HCT116 (cell line): ENCODE results near the gene DPF3. TPM values are rescaled to one million over a fixed set of nuclear protein-coding genes. Genes with fewer than 3 reads are reported as not detected.

ENCODE experiments used
- ATAC-seq: fragments of 200-7000 bp; cut with Tn5 transposase; 2 replicates; pipeline ENCODE4 v1.9.1; 2020; ENCODE audit warnings: mild to moderate bottlenecking, moderate library complexity
- BruUV-seq: library from RNA; stranded (reverse); fragments of 400-500 nt; replicated peaks from 2 replicates; lab custom pipeline; 2021; lab: Mats Ljungman, UMichigan
- CTCF ChIA-PET: fragments of 300-600 bp; sonication (Branson Sonifier 250); formaldehyde crosslinking; loops from one replicate; lab custom pipeline; 2021; ENCODE audit warnings: antibody characterized with exemption; lab: Charles Lee
- POLR2A ChIA-PET: fragments of 300-600, 350-600 bp; sonication (Branson Sonifier 250); formaldehyde crosslinking; loops from one replicate; lab custom pipeline; 2021; ENCODE audit warnings: antibody characterized with exemption; lab: Charles Lee
- RAD21 ChIA-PET, 2 experiments: fragments of 300-600 bp; sonication (Branson Sonifier 250); formaldehyde crosslinking; loops; one replicate each; lab custom pipeline; 2023; ENCODE audit warnings: low total read pairs in 2 of 2; ENCODE audit not compliant: uncharacterized antibody in 2 of 2, unreplicated experiment in 2 of 2, low non-redundant PET in 1 of 2; lab: Charles Lee
- DNase-seq: peaks from one replicate; pipeline ENCODE4 v3.0.0-alpha.2; 2010; ENCODE audit warnings: low read depth, low spot score
- H2AFZ ChIP-seq: fragments of 200-600 bp; shearing (Covaris generic), sonication (generic); 2 replicates; pipeline ENCODE4 v1.6.1; 2017; ENCODE audit warnings: low read depth, mixed run types, mixed read lengths, antibody characterized with exemption, low read length; ENCODE audit not compliant: poor library complexity, severe bottlenecking
- H3K27ac ChIP-seq: 2 replicates; pipeline ENCODE4 v1.5.1; 2012; ENCODE audit warnings: low read depth, low read length
- H3K27me3 ChIP-seq: fragments of 200-600 bp; sonication (generic); 2 replicates; pipeline ENCODE4 v1.6.1; 2016; ENCODE audit warnings: mixed run types, low read length, mixed read lengths; ENCODE audit not compliant: insufficient read depth
- H3K36me3 ChIP-seq, 2 experiments: fragments of 200-500 bp in 1 of 2; fragments of 200-600 bp in 1 of 2; sonication (Bioruptor generic) in 1 of 2; sonication (generic) in 1 of 2; 2 replicates each; pipeline versions ENCODE4 v1.5.1 to v1.6.1; 2014 to 2016; ENCODE audit warnings: low read length in 2 of 2, inconsistent platforms in 1 of 2, mixed read lengths in 1 of 2, mixed run types in 1 of 2; ENCODE audit not compliant: insufficient read depth in 2 of 2, control insufficient read depth in 1 of 2
- H3K4me1 ChIP-seq, 2 experiments: fragments of 200-600 bp in 1 of 2; sonication (generic) in 1 of 2; 2 replicates each; pipeline versions ENCODE4 v1.5.1 to v1.6.1; 2012 to 2017; ENCODE audit warnings: low read length in 2 of 2, inconsistent platforms in 1 of 2, mild to moderate bottlenecking in 1 of 2, mixed read lengths in 1 of 2, mixed run types in 1 of 2, moderate library complexity in 1 of 2; ENCODE audit not compliant: insufficient read depth in 2 of 2, control insufficient read depth in 1 of 2
- H3K4me2 ChIP-seq: fragments of 200-600 bp; sonication (generic); 2 replicates; pipeline ENCODE4 v1.6.1; 2017; ENCODE audit warnings: mixed run types, low read length, mixed read lengths
- H3K4me3 ChIP-seq, 2 experiments: fragments of 200-600 bp in 1 of 2; sonication (generic) in 1 of 2; replicated peaks in 1 of 2; 2 replicates each; pipeline ENCODE4 v1.5.1; 2011 to 2016; ENCODE audit warnings: low read length in 2 of 2, control low read depth in 1 of 2, low read depth in 1 of 2, mild to moderate bottlenecking in 1 of 2, mixed read lengths in 1 of 2, mixed run types in 1 of 2
- H3K79me2 ChIP-seq: fragments of 200-600 bp; sonication (generic); 2 replicates; pipeline ENCODE4 v1.6.1; 2017; ENCODE audit warnings: mild to moderate bottlenecking, mixed run types, low read length, moderate library complexity, mixed read lengths; ENCODE audit not compliant: insufficient read depth
- H3K9ac ChIP-seq: fragments of 200-600 bp; sonication (generic); 2 replicates; pipeline ENCODE4 v1.6.1; 2016; ENCODE audit warnings: low read length, mixed read lengths
- H3K9me2 ChIP-seq: fragments of 200-600 bp; sonication (generic), shearing (Covaris generic); 2 replicates; pipeline ENCODE4 v1.6.1; 2017; ENCODE audit warnings: mixed run types, mild to moderate bottlenecking, moderate library complexity; ENCODE audit not compliant: insufficient read depth
- H3K9me3 ChIP-seq, 2 experiments: fragments of 200-500 bp in 1 of 2; fragments of 200-600 bp in 1 of 2; sonication (Bioruptor generic) in 1 of 2; sonication (generic) in 1 of 2; 2 replicates each; pipeline ENCODE4 v1.6.1; 2014 to 2017; ENCODE audit warnings: low read length in 2 of 2, mixed read lengths in 2 of 2, inconsistent platforms in 1 of 2, low read depth in 1 of 2, mild to moderate bottlenecking in 1 of 2, mixed run types in 1 of 2, moderate library complexity in 1 of 2; ENCODE audit not compliant: control insufficient read depth in 1 of 2, insufficient read depth in 1 of 2
- H4K20me1 ChIP-seq: fragments of 200-600 bp; sonication (generic), shearing (Covaris generic); 2 replicates; pipeline ENCODE4 v1.6.1; 2017; ENCODE audit warnings: mixed run types, mild to moderate bottlenecking, moderate library complexity; ENCODE audit not compliant: insufficient read depth
- CBX3 ChIP-seq: IDR thresholded peaks from 2 replicates; pipeline ENCODE4 v1.6.1; 2012; ENCODE audit warnings: low read depth
- EGR1 ChIP-seq: IDR thresholded peaks from 2 replicates; pipeline ENCODE4 v1.6.1; 2012; ENCODE audit warnings: low read depth
- EZH2 ChIP-seq: fragments of 200-600 bp; sonication (generic); IDR thresholded peaks from 2 replicates; pipeline ENCODE4 v1.6.1; 2017; ENCODE audit warnings: antibody characterized with exemption, mixed run types
- FOSL1 ChIP-seq: IDR thresholded peaks from 2 replicates; pipeline ENCODE4 v1.6.1; 2012; ENCODE audit warnings: low read depth
- JUND ChIP-seq: IDR thresholded peaks from 2 replicates; pipeline ENCODE4 v1.6.1; 2012
- POLR2A ChIP-seq: IDR thresholded peaks from 2 replicates; pipeline ENCODE4 v1.7.0; 2011; ENCODE audit warnings: borderline replicate concordance; ENCODE audit not compliant: insufficient read depth, insufficient read length; ENCODE audit errors: extremely low read depth
- POLR2AphosphoS5 ChIP-seq: IDR thresholded peaks from 2 replicates; pipeline ENCODE4 v1.6.1; 2011; ENCODE audit warnings: mild to moderate bottlenecking, low read depth, low read length, moderate library complexity
- SIN3A ChIP-seq: IDR thresholded peaks from 2 replicates; pipeline ENCODE4 v1.6.1; 2012; ENCODE audit warnings: low read depth
- SP1 ChIP-seq: IDR thresholded peaks from 2 replicates; pipeline ENCODE4 v1.6.1; 2012; ENCODE audit warnings: low read depth
- SRF ChIP-seq: IDR thresholded peaks from 2 replicates; pipeline ENCODE4 v1.6.1; 2012; ENCODE audit warnings: low read depth
- intact Hi-C: fragments of 100-400 bp; cut with micrococcal nuclease; formaldehyde crosslinking; loops from 2 replicates; pipeline ENCODE4 v1.10.0; 2022
- total RNA-seq: library from RNA; stranded (reverse); gene quantifications from one replicate; pipeline ENCODE4 v1.2.1, GENCODE V29; 2021; ENCODE audit not compliant: unreplicated experiment
- TF ChIP-seq, protein P1 (sequence below): IDR thresholded peaks from 2 replicates; pipeline ENCODE4 v1.6.1; 2012
- TF ChIP-seq, protein P2 (sequence below), 3 experiments: fragments of 200-600 bp in 1 of 3; sonication (generic) in 1 of 3; IDR thresholded peaks in 2 of 3; conservative IDR thresholded peaks in 1 of 3; 2 replicates each; pipeline ENCODE4 v1.5.1; 2012 to 2017; ENCODE audit warnings: low read depth in 2 of 3, low read length in 2 of 3, antibody characterized with exemption in 1 of 3, borderline replicate concordance in 1 of 3, control low read depth in 1 of 3, mild to moderate bottlenecking in 1 of 3, mixed read lengths in 1 of 3, mixed run types in 1 of 3, moderate library complexity in 1 of 3; ENCODE audit not compliant: insufficient read depth in 1 of 3
- TF ChIP-seq, protein P3 (sequence below): IDR thresholded peaks from 2 replicates; pipeline ENCODE4 v1.6.1; 2012; ENCODE audit warnings: low read depth

DPF3 gene
- total RNA-seq, 1 experiment from 2014 or later: 0.27 TPM

DNA sequence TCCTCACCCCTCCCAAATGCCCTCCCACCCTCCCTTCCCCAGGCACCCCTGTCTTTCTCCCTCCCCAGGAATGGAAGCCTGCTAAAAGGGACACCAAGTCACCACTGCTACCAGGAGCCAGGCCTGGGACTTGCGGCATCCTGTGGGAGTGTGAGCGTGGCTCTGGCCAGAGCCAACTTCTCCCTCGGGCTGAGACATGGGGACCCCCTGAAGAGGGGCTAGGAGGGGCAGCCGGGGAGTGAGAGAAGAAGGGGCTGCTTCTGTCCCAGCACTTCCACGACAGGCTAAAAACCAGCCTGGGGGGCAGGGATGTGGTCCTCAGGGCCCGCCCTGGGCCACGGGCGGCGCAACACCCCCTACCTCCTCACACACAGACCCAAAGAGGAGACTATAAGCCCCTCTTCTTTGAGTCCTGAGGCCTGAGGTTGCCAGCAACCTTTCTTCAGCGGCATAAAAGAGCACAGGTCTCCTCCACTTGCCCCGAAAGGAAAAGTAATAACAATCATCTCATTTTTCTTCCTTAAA is 278.9 kb downstream of the DPF3 start (continued):
- TF ChIP-seq SIN3A: no peak

DNA sequence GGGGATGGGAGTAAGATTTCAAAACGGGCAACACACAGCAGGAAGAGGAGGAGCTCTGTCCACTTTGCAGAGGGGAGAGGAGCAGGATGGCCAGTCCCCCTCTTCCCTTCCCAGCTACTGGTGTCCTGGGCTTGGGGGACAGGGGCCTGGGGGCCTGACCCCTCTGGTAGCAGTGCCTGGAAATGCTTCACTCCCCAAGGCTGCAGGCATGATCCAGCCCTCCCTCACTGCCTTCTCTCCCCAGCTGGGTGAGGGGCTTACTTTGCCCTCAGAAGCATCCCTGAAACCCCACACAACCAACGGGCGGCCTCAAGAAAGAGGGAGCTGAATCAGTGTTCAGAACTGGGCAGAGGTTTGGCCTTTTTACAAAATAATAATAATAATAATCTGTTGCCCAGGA is 279.5 kb downstream of the DPF3 start:
- TF ChIP-seq FOSL1: no peak
- no peak for TF ChIP-seq JUND
- TF ChIP-seq, protein P1, sequence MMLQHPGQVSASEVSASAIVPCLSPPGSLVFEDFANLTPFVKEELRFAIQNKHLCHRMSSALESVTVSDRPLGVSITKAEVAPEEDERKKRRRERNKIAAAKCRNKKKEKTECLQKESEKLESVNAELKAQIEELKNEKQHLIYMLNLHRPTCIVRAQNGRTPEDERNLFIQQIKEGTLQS: no peak
- TF ChIP-seq, protein P2, sequence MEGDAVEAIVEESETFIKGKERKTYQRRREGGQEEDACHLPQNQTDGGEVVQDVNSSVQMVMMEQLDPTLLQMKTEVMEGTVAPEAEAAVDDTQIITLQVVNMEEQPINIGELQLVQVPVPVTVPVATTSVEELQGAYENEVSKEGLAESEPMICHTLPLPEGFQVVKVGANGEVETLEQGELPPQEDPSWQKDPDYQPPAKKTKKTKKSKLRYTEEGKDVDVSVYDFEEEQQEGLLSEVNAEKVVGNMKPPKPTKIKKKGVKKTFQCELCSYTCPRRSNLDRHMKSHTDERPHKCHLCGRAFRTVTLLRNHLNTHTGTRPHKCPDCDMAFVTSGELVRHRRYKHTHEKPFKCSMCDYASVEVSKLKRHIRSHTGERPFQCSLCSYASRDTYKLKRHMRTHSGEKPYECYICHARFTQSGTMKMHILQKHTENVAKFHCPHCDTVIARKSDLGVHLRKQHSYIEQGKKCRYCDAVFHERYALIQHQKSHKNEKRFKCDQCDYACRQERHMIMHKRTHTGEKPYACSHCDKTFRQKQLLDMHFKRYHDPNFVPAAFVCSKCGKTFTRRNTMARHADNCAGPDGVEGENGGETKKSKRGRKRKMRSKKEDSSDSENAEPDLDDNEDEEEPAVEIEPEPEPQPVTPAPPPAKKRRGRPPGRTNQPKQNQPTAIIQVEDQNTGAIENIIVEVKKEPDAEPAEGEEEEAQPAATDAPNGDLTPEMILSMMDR (IDR thresholded peaks at IDR 0.05 in 2 of 3, conservative IDR thresholded peaks at IDR 0.05 in 1 of 3; ENCODE audit: borderline replicate concordance in 1 of 3, insufficient read depth in 1 of 3, low read depth in 2 of 3, low read length in 2 of 3): no peak
- TF ChIP-seq POLR2A: no peak
- no peak for TF ChIP-seq EGR1
- no peak for TF ChIP-seq POLR2AphosphoS5
- no peak for TF ChIP-seq SP1
- TF ChIP-seq EZH2: no peak
- TF ChIP-seq CBX3: no peak
- TF ChIP-seq, protein P3, sequence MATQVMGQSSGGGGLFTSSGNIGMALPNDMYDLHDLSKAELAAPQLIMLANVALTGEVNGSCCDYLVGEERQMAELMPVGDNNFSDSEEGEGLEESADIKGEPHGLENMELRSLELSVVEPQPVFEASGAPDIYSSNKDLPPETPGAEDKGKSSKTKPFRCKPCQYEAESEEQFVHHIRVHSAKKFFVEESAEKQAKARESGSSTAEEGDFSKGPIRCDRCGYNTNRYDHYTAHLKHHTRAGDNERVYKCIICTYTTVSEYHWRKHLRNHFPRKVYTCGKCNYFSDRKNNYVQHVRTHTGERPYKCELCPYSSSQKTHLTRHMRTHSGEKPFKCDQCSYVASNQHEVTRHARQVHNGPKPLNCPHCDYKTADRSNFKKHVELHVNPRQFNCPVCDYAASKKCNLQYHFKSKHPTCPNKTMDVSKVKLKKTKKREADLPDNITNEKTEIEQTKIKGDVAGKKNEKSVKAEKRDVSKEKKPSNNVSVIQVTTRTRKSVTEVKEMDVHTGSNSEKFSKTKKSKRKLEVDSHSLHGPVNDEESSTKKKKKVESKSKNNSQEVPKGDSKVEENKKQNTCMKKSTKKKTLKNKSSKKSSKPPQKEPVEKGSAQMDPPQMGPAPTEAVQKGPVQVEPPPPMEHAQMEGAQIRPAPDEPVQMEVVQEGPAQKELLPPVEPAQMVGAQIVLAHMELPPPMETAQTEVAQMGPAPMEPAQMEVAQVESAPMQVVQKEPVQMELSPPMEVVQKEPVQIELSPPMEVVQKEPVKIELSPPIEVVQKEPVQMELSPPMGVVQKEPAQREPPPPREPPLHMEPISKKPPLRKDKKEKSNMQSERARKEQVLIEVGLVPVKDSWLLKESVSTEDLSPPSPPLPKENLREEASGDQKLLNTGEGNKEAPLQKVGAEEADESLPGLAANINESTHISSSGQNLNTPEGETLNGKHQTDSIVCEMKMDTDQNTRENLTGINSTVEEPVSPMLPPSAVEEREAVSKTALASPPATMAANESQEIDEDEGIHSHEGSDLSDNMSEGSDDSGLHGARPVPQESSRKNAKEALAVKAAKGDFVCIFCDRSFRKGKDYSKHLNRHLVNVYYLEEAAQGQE: no peak
- TF ChIP-seq SRF: no peak
- H4K20me1 ChIP-seq: no peaks in the 10 kb centered on the region
- ChIA-PET CTCF (no interaction called here), POLR2A (no interaction called here), RAD21 (no interaction called here)
- ATAC-seq (no peak), DNase-seq (no peak)
- no peaks in the 10 kb centered on the region for H3K36me3 ChIP-seq
- H3K4me2 ChIP-seq: no peak overlapping the region
- intact Hi-C loops: no loop called here
- H3K4me1 ChIP-seq: peaks cover 0 to 9% of the 10 kb centered on the region in 2 experiments; a peak in 1 of 4 replicates
- H3K4me3 ChIP-seq: no peak overlapping the region
- no peaks in the 10 kb centered on the region for H3K27me3 ChIP-seq
- no peaks in the 10 kb centered on the region for H3K9me2 ChIP-seq
- H2AFZ ChIP-seq: no peak overlapping the region
- H3K9me3 ChIP-seq: no peaks in the 10 kb centered on the region
- H3K9ac ChIP-seq: no peak overlapping the region
- no peaks in the 10 kb centered on the region for H3K79me2 ChIP-seq
- no TSS peak for BruUV-seq
- H3K27ac ChIP-seq: no peak overlapping the region
